Peyer's patch (tissue), 4 donors: ENCODE measurements around the gene SLC11A1.

Experiments used
- CTCF ChIP-seq, 6 experiments: fragments of 450-650 bp in 4 of 6; fragments of 200-600 bp in 2 of 6; sonication (generic) in 1 of 6; IDR thresholded peaks; one replicate each; pipeline ENCODE4 v1.5.1; 2017 to 2019; ENCODE audit warnings: antibody characterized with exemption in 6 of 6, mild to moderate bottlenecking in 3 of 6, moderate library complexity in 1 of 6
- POLR2A ChIP-seq, 2 donors: fragments of 450-650 bp; IDR thresholded peaks; one replicate each; pipeline ENCODE4 v1.5.1; 2017; ENCODE audit warnings: antibody characterized with exemption in 2 of 2, mild to moderate bottlenecking in 2 of 2, moderate library complexity in 2 of 2

GRCh38 chr2:218395826-218396687 is 14.0 kb downstream of the SLC11A1 start:
- TF ChIP-seq POLR2A (IDR thresholded peaks at IDR 0.05) = peak; percentile 7 to 51
- peak; percentile 94 to 97 (median 96) for TF ChIP-seq CTCF (IDR thresholded peaks at IDR 0.05)
